SIG-M5 treated with dmso at 0.1 percent for 504 hours (cell line): ENCODE results near the gene IFITM1.

Experiments
- DNase-seq: peaks from one replicate; lab custom pipeline; 2025; ENCODE audit not compliant: unreplicated experiment; lab: John Stamatoyannopoulos, UW

Gene IFITM1

DNA sequence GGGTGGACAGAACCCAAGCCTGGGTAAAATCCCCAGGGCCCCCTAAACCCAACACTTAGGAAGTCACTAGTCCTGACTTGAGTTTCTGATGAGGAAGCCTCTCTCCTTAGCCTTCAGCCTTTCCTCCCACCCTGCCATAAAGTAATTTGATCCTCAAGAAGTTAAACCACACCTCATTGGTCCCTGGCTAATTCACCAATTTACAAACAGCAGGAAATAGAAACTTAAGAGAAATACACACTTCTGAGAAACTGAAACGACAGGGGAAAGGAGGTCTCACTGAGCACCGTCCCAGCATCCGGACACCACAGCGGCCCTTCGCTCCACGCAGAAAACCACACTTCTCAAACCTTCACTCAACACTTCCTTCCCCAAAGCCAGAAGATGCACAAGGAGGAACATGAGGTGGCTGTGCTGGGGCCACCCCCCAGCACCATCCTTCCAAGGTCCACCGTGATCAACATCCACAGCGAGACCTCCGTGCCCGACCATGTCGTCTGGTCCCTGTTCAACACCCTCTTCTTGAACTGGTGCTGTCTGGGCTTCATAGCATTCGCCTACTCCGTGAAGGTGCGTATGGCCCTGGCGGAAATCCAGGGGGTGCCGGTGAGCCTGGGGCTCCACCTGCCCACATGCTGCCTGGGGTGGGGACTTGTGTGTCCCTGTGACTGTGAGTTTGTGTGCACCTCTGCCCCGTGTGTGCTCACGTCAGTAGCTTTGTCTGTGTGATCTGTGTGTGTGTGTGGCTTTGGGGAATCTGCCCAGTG is at the start of gene IFITM1:
IFITM1 (plus strand) TSS at position 254 of the 767 bp plus-strand sequence; CDS start at position 385, 131 bp downstream.
- DNase-seq = no peak

DNA sequence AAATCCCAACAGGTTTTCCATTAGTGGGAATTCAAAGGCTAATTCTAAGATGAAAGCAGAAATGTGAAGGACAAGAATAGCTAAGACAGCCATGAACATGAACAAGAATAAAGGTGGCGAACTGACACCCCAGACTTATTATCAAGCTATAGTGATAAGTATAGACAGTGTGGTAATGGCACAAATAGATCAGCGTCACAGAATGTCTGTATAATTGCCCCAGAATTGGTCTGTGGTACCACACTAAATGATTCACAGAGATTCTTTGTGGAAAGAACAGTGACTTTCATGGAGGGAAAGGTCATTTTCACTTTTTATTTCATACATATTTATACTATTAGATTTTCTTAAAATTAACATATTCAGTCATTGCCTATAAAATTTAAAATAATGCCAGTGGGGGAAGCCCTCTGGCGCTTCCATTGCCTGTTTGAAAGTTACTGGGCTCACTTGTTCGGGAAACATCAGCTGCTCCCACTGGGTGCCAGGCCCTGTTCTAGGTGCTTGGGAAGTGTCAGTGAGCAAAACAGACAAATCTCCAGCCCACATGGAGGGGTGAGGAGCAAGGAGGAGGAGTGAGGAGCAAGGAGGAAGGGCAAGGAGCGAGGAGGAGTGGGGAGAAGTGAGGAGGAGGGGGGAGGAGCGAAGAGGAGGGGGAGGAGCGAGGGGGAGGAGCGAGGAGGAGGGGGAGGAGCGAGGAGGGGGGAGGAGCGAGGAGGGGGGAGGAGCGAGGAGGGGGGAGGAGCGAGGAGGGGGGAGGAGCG is 47.0 kb upstream of the IFITM1 start:
- DNase-seq = no peak

DNA sequence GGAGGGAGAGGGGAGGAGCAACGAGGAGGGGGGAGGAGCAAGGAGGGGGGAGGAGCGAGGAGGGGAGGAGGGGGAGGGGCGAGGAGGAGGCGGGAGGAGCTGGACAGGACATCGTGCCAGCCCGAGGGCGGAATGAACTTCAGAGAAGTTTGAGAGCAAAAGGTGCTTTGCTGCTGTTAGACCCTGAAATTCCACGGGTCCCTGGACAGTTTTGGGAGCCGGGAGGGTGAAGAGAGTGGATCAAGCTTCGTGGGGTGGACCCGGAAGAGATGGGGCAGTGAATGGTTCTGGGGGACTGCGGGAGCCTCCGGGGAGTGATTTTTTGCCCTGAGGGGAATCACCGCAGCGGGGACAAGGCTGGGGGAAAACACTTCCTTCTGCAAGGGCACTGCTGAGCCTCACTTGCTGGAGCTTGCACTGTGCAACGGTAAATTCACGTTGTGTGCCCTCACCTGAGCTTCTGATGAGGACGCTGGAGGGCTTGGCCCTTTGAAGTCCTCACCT is 46.3 kb upstream of the IFITM1 start:
- DNase-seq = no peak

DNA sequence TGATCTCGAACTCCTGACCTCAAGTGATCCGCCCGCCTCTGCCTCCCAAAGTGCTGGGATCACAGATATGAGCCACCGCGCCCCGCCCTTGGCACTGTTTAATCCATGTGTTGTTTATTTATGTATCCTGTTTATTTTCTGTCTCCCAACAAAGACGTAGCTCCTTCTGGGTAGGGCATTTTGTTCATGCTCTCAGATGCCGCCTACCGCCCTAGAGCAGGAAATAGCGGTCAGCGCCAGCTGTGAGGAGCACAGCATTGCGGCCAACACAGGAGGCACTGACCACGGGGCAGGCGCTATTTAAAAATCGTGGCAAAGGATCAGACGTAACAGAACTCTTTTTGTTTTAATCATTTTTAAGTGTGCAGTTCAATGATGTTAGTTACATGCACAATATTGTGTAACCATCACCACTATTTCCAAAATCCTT is 45.1 kb upstream of the IFITM1 start:
- peak; percentile 74 for DNase-seq

DNA sequence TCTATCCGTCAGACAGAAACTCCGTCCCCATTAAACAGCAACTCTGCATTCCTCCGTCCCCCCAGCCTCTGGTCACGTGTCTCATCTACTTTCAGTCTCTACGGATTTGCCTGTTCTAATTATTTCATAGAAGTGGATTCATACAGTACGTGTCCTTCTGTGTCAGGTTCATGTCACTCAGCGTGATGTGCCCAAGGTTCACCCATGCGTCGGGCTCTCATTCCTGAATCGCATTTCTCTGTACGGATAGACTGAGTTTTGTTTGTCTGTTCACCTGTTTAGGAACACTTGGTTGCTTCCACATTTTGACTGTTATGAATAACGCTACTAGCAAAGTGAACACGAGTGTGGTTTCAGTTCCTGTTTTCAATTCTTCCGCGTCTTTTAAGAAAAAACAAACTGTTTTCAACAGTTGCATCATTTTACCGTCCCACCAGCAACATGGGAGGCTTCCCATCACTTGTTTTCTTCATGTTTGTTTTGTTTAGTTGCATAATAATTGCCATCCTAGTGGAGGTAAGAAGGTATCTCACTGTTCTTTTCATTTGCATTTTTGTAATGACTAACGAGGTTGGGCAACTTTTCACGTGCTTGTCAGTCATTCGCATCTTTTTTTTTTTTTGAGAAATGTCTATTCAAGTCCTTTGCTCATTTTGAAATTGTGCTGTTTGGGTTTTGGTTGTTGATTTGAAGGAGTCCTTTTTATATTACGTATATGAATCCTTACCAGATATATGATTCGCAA is 44.5 kb upstream of the IFITM1 start:
- DNase-seq = peak; percentile 94

DNA sequence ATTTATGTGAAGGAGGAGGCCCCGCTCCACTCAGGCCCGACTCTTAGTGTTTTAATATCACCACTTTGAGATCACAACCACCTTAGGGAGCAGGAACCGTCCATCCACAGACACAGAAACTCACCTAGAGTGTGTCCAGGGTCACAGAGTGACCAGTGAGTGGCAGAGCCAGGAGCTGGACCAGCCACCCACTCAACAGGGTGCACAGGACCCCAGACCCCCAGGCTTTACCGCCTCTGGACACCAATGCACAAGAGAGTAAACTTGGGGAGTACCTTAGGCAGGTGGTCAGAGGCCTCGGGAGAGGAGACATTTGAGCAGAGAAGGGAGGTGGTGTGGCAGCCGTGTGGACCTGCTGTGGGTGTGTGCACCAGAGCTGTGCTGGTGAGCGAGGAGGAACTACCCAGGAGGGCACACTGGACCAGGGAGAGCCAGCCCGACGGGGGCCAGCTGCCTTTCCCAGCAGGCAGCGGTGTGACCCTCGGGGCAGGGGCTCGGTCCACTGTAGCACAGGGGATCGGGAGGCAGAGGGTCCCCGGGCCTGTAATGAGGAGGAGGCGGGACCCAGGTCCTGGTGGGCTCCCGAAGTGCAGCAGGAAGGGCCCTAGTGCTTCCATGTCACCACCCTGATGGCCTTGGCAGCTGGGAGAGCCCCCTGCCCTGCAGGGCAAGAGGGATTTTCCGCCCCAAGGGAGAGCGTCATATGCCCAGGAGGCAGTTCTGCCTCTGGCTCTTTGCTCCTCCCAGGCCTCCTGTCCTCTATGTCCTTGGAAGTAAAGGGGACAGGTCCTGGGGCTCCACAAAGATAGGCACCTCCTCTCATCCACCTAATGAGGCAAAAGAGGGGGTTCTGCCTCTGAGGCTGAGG is 43.2 kb upstream of the IFITM1 start:
- DNase-seq = no peak

DNA sequence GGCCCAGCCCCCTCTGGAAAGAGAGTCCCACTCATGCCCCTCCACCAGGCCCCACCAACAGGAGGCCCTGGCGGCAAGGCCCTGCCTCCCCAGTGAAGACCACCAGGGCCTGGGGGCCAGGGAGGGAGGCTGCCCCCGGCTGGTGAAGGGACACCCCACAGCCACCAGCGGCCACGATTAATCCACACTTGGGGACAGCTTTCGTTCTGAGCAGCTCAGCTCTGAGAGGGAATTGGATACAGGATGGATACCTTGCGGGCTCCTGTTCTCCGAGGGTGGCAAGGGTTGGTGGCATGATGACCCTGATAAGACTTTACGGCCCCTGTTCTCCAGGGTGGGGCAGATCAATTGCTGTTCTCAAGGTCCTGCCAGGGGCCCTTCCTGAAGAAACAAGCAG is 42.5 kb upstream of the IFITM1 start:
- DNase-seq = no peak

DNA sequence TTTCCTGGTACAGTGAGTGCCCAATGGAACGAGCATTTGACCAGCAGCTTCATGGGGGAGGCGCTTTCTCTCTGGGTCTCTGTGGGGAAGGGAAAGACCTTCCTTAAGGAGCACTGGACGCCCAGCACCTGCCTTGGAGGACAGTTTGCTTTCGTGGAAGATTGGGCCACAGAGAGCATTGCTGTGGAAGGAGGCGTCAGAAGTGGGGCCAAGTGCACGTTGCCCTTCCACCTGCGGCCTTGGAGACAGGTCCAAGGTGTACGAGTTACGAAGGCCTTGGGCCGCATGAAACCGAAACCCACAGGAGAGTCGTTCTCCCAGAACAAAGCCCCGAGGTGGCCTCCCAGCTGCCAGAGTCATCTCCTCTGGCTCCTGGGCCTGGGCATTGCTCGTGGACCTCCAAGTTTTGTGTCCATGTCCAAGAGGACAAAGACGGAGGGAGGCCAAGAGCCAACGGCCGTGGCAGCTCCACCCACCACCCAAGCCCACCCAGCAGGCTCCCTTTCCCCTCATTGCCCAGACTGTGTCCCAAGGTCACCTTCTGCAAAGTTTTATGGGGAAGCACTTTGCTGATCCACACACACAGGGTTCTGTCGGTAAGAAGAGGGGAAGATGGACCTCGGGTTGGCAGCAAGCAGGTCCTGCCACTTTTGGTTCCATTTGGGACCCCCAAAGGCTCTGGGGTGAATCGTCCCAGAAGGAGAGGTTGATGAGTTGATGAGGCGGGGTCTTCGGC is 41.5 kb upstream of the IFITM1 start:
- no peak for DNase-seq

DNA sequence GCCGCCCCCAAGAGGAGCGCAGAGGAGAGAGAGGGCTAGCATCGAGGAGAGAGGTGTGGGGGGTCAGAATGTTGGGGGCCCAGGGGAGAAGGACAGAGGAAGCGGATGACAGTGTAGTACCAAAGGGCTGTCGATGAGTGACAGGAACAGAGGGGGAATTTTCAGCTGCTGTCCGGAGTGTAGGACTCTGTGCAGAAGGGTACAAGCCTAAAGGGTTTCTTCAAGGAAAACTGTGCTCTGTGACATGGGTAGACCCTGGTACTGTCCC is 41.0 kb upstream of the IFITM1 start:
- no peak for DNase-seq

DNA sequence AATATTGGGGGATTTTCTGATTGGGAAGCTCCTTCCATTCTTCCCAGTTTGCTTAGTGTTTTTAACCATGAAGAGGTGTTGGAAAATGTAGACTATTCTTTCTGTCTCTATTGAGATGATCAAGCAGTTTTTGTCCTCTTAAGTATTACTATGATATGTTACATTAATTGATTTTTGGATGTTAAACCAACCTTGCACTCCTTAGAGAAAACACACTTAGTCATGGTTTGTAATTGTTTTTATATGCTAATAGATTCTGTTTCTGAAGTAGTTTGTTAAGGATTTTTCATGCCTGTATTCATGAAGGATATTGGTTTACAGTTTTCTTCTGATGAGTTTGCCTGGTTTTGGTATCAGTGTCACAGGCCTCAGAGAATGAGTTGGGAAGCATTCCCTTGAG is 37.6 kb upstream of the IFITM1 start:
- no peak for DNase-seq

DNA sequence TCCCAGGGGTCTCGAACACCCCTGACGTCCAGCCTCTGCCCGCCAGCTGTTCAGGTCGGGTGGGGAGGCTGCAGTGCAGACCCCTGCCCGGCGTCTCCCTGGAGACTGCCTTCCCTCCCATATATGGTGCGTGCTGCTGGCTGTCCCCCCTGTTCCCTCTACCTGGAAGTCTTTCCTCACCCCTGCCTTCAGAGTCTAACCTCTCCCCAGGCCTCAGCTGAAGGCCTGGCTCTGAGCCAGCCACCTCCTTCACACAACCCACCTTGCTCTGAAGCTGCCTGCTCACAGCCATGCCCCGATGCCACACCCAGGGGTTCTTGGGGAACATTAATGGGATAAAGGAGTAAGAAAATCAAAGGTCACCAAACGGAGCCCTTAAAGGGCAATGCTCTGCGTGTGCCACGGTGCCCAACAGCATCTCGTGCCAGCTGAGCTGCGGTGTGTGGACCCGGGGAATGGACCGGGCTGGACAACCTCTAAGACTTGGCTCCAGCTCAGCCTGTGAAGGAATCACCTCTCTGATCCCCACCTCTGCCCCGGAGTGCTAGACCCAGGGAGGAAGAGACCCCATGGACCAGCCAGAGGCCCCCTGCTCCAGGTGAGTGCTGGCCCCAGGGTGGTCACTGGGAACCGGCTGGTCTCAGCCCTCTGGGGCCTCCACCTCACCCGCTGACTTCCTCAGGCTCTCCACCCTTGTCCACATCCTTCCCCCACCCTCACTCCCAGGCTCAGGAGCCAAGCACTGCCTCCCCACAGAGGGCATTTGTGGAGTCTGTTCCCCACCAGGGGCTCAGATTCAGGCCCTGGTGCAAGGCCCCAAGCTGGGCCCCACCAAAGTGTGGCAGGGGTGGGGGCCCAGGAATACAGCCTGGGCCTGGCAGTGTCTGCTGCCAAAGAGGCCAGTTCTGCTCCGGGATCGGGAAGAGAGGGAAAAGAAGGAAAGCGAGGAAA is 35.6 kb upstream of the IFITM1 start, which contains the start of gene NLRP6:
NLRP6 (plus strand) TSS at position 407 of the 951 bp plus-strand sequence; CDS start at position 570, 163 bp downstream.
- no peak for DNase-seq

DNA sequence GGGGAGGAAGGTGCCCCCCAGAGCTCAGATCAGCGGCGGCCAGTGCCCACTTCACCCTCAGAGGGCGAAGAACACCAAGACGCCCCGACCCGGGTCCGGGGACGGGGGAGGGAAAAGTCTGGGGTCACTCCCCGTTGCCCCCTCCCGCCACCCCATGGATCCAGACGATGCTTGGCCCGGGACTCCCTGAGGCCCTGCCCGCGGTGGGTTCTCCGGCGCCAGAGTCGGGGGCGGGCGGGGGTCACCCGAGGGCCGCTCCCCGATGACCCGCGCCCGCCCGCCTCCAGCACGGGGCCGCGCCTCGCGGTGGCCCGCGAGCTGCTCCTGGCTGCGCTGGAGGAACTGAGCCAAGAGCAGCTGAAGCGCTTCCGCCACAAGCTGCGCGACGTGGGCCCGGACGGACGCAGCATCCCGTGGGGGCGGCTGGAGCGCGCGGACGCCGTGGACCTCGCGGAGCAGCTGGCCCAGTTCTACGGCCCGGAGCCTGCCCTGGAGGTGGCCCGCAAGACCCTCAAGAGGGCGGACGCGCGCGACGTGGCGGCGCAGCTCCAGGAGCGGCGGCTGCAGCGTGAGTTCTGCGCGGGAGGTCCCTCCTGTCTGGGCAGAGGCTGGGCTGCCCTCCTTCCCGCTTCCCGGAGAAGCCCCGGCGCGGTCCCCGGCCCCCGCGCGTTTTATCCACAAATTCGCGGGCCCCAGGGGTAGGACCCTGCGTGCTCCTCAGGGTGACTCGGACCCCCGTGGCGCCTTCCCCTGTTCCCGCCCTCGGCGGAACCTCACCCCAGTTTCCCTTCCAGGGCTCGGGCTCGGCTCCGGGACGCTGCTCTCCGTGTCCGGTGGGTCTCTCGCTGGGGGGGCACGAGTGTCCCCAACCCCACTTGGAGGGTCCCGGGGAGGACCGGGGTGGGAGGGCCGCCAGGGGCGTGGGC is 34.5 kb upstream of the IFITM1 start:
- DNase-seq = no peak

DNA sequence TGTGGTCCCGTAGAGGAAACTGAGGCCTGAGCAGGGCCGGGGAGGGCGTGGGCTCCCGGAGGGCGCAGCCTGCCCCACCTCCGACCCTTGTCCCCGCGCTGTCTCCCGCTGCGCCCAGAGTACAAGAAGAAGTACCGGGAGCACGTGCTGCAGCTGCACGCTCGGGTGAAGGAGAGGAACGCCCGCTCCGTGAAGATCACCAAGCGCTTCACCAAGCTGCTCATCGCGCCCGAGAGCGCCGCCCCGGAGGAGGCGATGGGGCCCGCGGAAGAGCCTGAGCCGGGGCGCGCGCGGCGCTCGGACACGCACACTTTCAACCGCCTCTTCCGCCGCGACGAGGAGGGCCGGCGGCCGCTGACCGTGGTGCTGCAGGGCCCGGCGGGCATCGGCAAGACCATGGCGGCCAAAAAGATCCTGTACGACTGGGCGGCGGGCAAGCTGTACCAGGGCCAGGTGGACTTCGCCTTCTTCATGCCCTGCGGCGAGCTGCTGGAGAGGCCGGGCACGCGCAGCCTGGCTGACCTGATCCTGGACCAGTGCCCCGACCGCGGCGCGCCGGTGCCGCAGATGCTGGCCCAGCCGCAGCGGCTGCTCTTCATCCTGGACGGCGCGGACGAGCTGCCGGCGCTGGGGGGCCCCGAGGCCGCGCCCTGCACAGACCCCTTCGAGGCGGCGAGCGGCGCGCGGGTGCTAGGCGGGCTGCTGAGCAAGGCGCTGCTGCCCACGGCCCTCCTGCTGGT is 33.7 kb upstream of the IFITM1 start:
- peak; percentile 49 for DNase-seq

DNA sequence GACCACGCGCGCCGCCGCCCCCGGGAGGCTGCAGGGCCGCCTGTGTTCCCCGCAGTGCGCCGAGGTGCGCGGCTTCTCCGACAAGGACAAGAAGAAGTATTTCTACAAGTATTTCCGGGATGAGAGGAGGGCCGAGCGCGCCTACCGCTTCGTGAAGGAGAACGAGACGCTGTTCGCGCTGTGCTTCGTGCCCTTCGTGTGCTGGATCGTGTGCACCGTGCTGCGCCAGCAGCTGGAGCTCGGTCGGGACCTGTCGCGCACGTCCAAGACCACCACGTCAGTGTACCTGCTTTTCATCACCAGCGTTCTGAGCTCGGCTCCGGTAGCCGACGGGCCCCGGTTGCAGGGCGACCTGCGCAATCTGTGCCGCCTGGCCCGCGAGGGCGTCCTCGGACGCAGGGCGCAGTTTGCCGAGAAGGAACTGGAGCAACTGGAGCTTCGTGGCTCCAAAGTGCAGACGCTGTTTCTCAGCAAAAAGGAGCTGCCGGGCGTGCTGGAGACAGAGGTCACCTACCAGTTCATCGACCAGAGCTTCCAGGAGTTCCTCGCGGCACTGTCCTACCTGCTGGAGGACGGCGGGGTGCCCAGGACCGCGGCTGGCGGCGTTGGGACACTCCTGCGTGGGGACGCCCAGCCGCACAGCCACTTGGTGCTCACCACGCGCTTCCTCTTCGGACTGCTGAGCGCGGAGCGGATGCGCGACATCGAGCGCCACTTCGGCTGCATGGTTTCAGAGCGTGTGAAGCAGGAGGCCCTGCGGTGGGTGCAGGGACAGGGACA is 32.9 kb upstream of the IFITM1 start:
- DNase-seq = no peak

DNA sequence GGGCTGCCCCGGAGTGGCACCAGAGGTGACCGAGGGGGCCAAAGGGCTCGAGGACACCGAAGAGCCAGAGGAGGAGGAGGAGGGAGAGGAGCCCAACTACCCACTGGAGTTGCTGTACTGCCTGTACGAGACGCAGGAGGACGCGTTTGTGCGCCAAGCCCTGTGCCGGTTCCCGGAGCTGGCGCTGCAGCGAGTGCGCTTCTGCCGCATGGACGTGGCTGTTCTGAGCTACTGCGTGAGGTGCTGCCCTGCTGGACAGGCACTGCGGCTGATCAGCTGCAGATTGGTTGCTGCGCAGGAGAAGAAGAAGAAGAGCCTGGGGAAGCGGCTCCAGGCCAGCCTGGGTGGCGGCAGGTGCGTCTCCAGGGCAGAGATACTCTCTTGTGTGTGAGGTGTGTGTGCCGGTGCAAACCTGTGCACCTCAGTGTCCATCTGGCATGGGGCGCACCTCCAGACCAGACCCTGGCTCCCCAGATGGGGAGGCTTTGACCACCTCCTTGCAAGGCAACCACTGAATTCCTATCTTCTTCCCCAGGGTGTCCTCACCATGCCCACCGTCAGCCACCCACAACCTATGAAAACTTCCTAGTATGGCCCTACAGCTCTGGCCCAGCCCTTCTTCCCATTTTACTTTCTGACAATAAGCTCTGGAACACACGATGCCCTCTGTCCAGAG is 32.2 kb upstream of the IFITM1 start:
- no peak for DNase-seq

DNA sequence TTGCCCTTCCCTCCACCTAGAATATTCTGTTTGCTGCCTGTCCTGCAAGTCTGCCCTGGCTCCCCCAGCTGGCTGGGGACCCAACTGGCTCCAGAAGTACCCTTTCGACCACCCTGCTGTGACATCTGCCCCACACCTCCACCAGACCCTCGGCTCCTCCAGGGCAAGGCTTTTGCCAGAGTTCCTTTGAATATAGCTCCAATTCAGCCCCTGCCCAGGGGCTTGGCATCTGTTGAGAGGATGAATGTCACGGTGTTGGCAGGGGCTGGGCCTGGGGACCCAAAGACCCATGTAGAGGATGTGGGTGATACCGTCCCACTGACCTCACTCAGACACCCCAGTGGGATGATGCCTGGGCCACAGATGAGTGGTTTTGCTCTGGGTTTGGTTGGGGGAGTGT is 31.7 kb upstream of the IFITM1 start:
- no peak for DNase-seq
